ENCODE measurements around the gene KPNA6.

DNA sequence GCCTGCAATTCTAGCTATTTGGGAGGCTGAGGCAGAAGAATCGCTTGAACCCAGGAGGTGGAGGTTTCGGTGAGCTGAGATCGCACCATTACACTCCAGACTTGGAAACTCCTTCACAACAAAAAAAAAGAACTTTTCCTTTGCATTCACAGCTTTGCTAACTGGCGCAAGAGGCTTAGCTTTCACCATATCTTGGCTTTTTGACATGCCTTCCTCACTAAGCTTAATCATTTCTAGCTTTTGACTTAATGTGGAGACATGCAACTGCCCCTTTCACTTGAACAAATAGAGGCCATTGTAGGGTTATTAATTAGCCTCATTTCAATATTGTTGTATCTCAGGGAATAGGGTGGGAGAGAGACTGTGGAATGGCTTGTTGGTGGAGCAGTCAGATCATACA lies 8.7 kb downstream of the KPNA6 start:
- TF ChIP-seq, protein P1, sequence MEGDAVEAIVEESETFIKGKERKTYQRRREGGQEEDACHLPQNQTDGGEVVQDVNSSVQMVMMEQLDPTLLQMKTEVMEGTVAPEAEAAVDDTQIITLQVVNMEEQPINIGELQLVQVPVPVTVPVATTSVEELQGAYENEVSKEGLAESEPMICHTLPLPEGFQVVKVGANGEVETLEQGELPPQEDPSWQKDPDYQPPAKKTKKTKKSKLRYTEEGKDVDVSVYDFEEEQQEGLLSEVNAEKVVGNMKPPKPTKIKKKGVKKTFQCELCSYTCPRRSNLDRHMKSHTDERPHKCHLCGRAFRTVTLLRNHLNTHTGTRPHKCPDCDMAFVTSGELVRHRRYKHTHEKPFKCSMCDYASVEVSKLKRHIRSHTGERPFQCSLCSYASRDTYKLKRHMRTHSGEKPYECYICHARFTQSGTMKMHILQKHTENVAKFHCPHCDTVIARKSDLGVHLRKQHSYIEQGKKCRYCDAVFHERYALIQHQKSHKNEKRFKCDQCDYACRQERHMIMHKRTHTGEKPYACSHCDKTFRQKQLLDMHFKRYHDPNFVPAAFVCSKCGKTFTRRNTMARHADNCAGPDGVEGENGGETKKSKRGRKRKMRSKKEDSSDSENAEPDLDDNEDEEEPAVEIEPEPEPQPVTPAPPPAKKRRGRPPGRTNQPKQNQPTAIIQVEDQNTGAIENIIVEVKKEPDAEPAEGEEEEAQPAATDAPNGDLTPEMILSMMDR (conservative IDR thresholded peaks at IDR 0.05; ENCODE audit: low read depth, low read length): no peak
- no peak for TF ChIP-seq EZH2phosphoT487 (IDR thresholded peaks at IDR 0.05; ENCODE audit: borderline replicate concordance, low read length)
